Uterine smooth muscle cell (primary cell): ENCODE data around the gene F2RL2. TPM values are rescaled to one million over a fixed set of nuclear protein-coding genes. Genes with fewer than 3 reads are reported as not detected.

Source experiments
- total RNA-seq: library from RNA; depleted of rRNA; stranded (reverse); fragments of >200 nt; gene quantifications from 2 replicates; pipeline ENCODE4 v1.2.3, GENCODE V29; 2014

The F2RL2 gene, protein sequence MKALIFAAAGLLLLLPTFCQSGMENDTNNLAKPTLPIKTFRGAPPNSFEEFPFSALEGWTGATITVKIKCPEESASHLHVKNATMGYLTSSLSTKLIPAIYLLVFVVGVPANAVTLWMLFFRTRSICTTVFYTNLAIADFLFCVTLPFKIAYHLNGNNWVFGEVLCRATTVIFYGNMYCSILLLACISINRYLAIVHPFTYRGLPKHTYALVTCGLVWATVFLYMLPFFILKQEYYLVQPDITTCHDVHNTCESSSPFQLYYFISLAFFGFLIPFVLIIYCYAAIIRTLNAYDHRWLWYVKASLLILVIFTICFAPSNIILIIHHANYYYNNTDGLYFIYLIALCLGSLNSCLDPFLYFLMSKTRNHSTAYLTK
- total RNA-seq: 3.7 and 10.6 TPM in 2 replicates

DNA sequence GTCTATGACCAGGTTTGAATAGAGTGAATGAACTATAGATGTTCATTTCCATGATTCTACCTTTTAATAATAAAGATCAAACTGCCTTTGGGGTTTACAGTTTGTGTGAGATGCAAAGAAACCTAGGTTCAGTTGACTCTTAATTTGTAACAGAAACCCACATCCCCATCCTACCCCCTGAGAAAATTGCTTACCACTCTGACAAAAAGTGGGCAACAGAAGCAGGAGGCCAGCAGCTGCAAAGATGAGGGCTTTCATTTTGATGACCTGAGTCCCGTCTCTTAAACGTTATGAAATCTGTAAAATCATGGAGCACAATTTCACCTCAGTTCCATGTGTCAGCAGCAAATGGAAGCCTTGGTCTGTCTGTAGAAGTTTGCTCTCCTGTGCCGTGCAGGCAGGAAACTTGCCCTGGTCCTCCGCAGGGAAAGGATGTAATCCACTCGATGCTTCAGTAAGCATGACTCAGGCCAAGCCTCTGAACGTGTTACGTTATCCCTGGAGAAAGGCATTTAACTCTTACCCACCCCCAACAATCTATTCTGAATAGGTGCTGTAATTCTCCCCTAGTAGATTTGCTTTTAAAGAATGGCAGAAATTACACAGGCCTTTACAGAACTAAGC is at the start of gene F2RL2:
Gene F2RL2, minus strand, starts transcription at position 431 of the 624 bp plus-strand sequence. Its CDS starts 173 bp downstream, at position 258.

Other genes with a start within 250 kb of the F2RL2 start
- 2.1 and 3.5 TPM in 2 replicates for gene IQGAP2, start 220.1 kb downstream of the F2RL2 start, total RNA-seq
- 56.9 and 97.0 TPM in 2 replicates for gene F2R, start 92.7 kb upstream of the F2RL2 start, total RNA-seq
- 60.6 and 62.0 TPM in 2 replicates for gene F2RL1, start 195.6 kb upstream of the F2RL2 start, total RNA-seq
- not detected in 2 replicates for gene S100Z, start 226.6 kb upstream of the F2RL2 start, total RNA-seq